Neural progenitor cell (in vitro differentiated cells): ENCODE measurements around the gene AGBL4.

Experiments
- CTCF ChIP-seq: fragments of 200-600 bp; sonication (generic); IDR thresholded peaks from 2 replicates; pipeline ENCODE4 v1.5.1; 2017; ENCODE audit warnings: antibody characterized with exemption, mild to moderate bottlenecking
- EZH2 ChIP-seq: fragments of 200-600 bp; sonication (generic); IDR thresholded peaks from 2 replicates; pipeline ENCODE4 v1.6.1; 2017; ENCODE audit warnings: antibody characterized with exemption, mild to moderate bottlenecking, moderate library complexity

GRCh38 chr1:48582408-48582807, 1441.3 kb downstream of the AGBL4 start:
- TF ChIP-seq CTCF, result no peak
- TF ChIP-seq EZH2, result no peak
